NK-92 treated with Interleukin-12 subunit alpha and Interleukin-12 subunit beta, amount 100 ng/mL, for 24 hours (cell line): ENCODE measurements around the gene PPARGC1A.

Experiments used
- DNase-seq: peaks from one replicate; lab custom pipeline; 2025; lab: John Stamatoyannopoulos, UW

PPARGC1A gene

DNA sequence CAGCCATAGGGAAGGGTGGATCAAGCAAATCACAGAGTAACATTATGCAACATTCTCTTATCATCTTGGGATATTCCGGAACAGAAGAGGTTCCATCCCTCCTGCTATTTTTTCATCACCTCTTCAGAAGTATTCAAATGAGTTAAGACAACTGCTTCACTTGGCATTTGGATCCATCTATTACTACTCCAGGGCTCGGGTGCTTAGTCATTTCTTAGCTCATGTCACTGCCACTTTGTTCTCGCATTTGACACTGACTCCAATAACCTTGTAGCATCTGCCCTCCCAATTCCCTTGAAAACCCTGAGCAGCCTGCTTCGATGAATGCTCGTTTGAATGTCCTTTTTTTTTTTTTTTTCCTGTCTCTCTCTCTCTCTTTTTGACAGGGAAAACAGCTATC lies 114.9 kb downstream of the PPARGC1A start:
- no peak for DNase-seq

DNA sequence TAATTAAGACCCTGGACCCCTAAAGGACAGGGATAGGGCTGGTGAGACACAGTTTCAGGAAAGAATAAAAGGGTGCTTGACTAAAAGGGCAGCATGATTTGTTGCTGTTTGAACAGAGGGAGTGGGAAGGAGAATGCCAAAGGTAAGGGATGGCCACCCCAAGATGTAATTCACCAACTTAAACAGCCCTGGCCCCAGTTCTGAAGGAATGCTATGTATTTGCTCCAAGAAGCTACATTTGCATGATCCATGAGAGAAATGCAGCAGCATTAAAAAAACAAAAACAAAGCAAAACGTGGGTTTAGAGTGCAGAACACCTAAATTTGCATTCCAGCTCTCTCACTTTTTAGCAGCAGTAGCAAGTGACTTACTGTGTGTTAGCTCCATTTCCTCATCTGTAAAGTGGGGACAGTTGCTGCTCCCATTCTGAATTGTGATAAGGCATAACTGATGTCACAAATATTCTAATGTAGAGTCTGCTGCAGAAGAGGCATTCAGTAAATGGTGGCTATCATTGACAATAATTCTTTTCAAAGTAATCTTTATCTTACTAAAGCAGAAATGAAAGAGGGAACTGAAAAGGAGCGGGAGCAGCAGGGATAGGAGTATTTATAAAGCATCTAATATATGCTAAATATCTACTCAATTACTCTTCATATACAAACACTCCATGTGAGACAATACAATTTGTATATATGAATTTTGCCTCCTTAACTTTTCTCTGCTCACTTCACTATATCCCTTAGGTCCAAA lies 115.8 kb downstream of the PPARGC1A start:
- DNase-seq: no peak

DNA sequence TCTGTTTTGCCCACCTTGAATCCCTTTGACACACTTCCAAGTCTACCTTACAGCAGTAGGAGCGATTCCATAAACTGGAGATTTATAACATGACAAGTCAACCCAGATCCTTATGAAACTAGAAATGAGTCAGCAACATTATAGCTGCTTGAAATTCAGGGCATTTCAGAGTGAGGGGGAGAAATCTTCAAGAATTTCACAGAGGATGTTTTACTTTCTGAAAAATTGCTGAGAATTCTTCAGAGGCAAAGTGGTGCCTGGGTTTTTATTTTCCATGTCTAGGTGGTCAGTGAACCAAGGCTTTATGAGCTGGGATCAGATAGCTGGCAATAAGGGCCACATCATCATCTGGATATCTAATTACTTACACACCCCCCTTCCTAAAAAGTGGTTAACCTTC lies 119.8 kb downstream of the PPARGC1A start:
- no peak for DNase-seq

DNA sequence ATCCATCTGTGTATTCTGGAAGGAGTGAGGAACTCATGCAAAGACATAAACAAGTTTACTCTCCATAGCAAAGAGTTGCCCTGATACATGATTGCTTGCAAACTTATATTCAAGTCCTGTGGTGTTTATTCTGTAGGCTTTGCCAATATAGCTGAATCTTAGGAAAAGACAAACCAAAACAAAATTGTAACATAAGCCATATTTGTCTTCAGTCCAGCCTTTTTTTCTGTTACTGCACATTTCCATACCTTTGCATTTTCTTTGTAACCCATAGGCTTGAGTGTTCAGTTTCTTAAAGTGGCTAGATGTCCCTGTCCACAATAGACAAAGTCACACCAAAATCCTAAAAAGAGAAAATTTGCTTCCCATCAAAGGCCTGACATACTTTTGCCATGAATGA lies 120.4 kb downstream of the PPARGC1A start:
- no peak for DNase-seq

DNA sequence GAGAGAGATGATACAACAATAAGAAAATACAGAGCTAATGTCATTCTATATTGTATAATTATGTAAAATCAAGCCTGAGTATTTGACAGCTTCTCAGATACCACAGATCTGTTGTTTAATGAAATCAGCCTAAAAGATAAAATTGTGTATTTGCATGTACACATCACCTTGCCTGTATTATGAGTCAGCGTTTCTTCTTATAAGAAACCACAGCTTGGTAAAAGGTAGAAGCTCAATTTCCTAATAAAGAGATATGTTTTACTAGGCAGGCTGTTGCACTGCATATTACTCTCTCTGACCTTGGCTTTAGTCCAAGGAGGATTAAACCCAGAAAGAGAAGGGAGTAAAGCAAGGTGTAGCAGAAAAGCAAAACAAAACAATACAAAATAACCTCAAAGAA lies 121.3 kb downstream of the PPARGC1A start:
- no peak for DNase-seq

DNA sequence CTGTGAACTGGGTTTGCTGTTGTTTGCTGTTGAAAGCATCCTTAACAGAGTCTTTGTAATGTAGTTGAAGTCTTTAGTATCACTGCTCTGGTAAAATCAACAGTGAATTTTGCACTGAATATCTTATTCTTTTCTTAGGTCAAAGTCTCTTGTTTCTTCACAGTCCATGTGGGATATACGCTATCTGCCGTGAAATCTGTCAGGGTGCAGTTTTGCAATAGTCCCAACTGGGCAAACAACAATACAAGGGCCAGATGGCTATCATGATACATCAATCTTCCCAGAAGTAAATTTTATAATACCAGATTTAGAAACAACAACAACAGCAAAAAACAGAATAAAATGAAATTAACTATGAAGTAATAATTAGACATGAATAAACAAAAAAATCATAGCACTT lies 123.5 kb downstream of the PPARGC1A start:
- DNase-seq: no peak

DNA sequence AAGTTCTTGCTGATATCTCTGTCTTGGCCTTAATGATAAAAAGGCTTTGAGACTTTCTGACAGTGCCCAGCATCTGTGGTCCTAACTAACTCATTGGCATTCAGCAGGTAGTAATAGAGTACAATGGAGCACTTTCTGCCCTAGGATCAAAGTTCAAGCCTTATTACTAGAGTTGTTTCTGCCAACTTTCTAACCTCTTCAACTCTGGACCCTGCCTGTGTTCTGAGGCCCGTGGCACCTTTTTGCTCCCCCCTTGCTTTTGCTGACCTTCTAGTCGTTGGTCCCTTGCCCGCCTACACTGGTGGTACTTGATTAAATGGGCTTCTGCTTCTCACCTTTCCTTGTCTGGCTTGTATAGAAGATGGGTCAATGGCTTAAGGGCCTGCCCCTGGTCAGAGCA lies 126.3 kb downstream of the PPARGC1A start:
- DNase-seq: no peak

DNA sequence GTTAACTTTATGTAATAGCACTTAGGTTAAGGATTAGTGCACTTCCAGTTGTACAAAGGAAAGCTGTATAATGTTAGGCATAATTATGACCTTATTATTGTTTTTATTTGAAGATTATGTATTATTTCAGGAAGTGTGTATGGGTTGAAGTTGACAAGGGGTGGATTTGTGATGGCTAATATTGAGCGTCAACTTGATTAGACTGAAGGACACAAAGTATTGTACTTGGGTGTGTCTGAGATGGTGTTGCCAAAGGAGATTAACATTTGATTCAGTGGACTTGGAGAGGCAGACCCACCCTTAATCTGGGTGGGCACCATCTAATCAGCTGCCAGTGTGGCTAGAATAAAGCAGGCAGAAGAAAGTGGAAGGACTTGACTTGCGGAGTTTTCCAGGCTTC lies 127.3 kb downstream of the PPARGC1A start:
- DNase-seq: no peak

DNA sequence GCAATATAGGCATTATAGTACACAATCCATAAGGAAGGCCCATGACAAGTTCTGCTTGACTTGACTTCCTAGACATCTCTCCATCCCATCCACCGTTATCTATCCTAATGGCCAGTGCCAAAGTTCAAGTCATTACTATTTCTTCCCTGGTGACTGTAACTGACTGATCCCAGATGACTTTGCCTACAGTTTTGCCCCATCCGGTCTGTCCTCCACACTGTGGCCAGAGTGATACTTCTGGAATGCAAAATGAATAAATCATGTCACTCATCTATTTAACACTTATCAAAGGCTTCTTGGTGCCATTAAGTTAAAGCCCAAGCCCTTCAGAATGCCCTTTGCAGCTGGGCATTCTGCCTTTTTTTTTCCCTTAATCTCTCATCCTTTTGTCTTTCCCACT lies 130.8 kb downstream of the PPARGC1A start:
- DNase-seq: no peak

DNA sequence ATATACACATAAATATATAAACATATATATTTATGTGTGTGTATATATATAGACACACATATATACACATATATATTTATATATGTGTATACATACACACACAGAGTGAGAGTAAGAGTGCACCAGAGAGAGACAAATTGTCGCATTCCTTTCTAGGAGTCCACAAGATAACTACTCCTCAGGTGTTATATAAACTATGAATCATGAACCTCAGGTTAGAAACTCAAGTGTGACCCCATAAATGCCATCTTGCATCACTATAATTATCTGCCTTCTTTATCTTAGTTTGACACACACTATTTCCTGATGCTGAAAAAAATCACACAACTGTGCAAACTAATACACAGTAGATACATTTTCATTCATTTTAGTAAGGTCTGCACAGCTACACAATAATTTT lies 135.2 kb downstream of the PPARGC1A start:
- no peak for DNase-seq

DNA sequence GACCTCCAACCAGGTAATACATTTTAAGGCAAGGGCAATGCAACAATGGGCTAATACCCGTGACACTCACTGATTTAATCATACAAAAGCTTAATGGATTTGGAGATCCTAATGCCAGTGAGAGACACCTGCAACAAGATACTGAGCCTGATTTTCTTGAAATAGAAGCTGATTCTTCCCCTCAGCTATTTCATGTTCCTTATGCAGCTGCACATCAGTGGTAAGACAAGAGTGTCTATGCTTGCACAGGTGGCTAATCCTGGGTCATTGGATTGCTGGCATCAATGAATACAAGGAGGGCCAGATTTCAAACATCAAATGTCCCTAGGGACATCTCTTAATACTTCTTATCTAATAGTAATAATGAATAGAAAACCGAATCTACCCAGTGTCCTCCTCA lies 139.7 kb downstream of the PPARGC1A start:
- DNase-seq: no peak

DNA sequence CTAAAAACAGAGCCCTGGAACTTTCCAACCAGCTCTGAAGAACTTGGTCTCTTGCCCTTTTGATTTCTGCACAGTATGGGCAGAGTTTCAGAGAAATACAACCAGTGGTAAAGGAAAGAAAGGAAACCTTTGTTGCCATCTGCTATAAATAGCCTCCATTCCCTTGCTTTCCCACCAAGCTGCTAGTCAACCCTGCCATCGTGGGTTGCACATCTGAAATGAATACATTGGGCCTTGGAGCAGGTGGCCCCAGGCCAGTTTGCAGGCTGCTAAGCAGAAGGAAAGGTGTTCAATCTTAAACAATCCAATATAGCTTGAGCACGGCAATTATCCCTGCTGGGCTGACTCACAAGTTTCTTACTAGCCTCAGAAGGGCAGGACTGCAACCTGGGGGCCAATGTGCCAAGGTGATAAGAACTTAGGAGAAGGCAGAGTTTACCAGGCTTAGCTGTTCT lies 142.5 kb downstream of the PPARGC1A start:
- DNase-seq: no peak

DNA sequence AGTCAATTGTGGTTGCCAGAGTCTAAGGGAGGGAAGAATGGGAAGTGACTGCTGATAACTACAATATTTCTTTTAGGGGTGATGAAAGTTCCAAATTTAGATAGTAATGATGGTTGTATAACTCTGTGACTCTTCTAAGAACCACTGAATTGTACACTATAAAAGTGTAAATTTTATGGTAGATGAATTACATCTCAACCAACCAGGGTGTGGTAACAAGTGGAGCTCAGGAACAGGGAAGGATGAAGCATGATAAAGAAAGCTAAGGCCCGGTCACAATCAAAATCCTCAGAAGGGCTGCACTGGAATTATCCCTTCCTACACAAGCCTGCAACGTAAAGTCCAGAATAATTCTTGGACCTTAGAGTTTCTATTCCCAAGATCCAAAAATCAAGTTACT lies 143.2 kb downstream of the PPARGC1A start:
- DNase-seq: no peak

DNA sequence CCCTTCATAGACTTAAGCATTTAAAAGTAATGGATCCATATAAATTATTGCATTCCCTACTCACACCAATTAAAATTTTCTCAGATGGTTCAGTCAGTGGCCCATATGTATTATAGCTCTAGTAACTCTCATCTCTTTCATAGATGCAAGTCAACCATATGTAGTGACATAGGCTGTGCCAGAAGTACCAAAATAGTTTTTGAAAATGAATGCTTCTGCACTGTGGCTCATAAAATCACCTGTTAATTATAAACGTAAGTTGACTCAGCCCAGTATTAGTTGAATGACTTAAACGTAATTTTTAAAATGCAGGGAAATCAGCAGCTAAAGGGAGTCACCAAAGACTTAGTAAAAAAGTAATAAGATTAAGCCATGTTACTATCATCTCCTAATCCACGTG lies 143.8 kb downstream of the PPARGC1A start:
- DNase-seq: no peak

DNA sequence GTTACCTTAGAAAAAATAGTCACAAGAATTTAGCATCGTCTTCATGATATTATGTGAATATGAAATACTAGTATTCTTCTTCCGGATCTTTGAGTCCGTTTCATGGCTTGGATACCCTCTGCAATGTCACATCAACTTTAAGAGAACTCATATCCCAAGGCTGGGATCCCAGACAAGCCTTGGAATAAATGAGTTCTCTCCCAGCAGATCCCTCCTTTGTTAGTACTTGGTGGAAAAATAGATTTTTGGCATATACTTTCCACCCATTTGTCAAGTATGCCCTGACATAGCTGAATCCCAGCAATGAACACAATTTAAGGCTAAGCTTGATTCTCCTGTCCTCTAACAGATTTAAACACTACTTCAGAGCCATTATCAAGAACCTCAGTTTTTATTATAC lies 144.5 kb downstream of the PPARGC1A start:
- no peak for DNase-seq
